NCI-H1105 treated with DMSO at 0.1 percent for 48 hours (cell line): ENCODE data around the gene SARM1.
A peak's percentile ranks its signal among the peaks of the same experiment; 100 is the strongest.

Experiments used
- DNase-seq: peaks from one replicate; lab custom pipeline; 2025; lab: John Stamatoyannopoulos, UW

Gene SARM1

GRCh38 chr17:28395968-28396367, 24.5 kb downstream of the SARM1 start:
- no peak for DNase-seq

- DNase-seq: no peak
These were observed 25.2 kb downstream of the SARM1 start for GRCh38 chr17:28396635-28397239.

GRCh38 chr17:28397275-28397674, 25.8 kb downstream of the SARM1 start:
- DNase-seq: no peak

GRCh38 chr17:28397687-28398279, 26.3 kb downstream of the SARM1 start:
- DNase-seq: no peak

GRCh38 chr17:28398280-28398981, 26.9 kb downstream of the SARM1 start:
- no peak for DNase-seq

- no peak for DNase-seq
These were observed 28.3 kb downstream of the SARM1 start for GRCh38 chr17:28399808-28400207.

GRCh38 chr17:28402224-28402630, 30.7 kb downstream of the SARM1 start:
- no peak for DNase-seq

GRCh38 chr17:28402844-28403243, 31.4 kb downstream of the SARM1 start:
- DNase-seq: no peak

GRCh38 chr17:28404007-28404406, 32.5 kb downstream of the SARM1 start:
- no peak for DNase-seq

GRCh38 chr17:28404461-28404811, 32.9 kb downstream of the SARM1 start:
- no peak for DNase-seq

GRCh38 chr17:28404812-28405570, 33.5 kb downstream of the SARM1 start:
- no peak for DNase-seq

- peak; percentile 47 for DNase-seq
These were observed 34.4 kb downstream of the SARM1 start, which contains the start of gene SLC46A1 for GRCh38 chr17:28405632-28406472. Gene SLC46A1 (minus strand): TSS chr17:28406212. CDS start chr17:28406114, 98 bp downstream.

- DNase-seq: peak; percentile 45
These were observed 35.0 kb downstream of the SARM1 start for GRCh38 chr17:28406473-28406814.

GRCh38 chr17:28407130-28407973, 35.9 kb downstream of the SARM1 start:
- DNase-seq: peak; percentile 87

- DNase-seq: no peak
These were observed 36.4 kb downstream of the SARM1 start for GRCh38 chr17:28407974-28408306.

- DNase-seq: no peak
These were observed 40.6 kb downstream of the SARM1 start for GRCh38 chr17:28412099-28412498.

GRCh38 chr17:28413804-28414203, 42.3 kb downstream of the SARM1 start:
- DNase-seq: no peak

- no peak for DNase-seq
These were observed 44.4 kb downstream of the SARM1 start for GRCh38 chr17:28415886-28416285.

GRCh38 chr17:28416703-28417311, 45.3 kb downstream of the SARM1 start:
- peak; percentile 64 for DNase-seq

- peak; percentile 7 for DNase-seq
These were observed 50.4 kb downstream of the SARM1 start for GRCh38 chr17:28421787-28422305.
